ENCODE data around the gene EPB41. TPM values are rescaled to one million over a fixed set of nuclear protein-coding genes. Genes with fewer than 3 reads are reported as not detected.

EPB41 gene
- polyA plus RNA-seq, 1 of the 3 experiments (the other 2 are of a cell fraction) = 7.4 TPM

DNA sequence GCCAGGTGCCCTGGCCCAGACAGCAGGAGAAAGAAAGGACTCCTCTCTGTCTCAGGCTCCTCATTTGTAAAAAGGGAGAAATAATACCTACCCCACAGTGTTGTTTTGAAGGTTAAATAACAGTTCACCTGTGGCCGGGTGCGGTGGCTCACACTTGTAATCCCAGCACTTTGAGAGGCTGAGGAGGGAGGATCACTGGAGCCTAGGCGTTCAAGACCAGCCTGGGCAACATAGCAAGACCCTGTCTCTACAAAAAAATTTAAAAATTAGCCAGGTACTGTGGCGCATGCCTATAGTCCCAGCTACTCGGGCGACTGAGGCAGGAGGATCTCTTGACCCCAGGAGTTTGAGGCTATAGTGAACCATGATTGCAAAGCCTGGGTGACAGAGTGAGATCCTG, 211.8 kb downstream of the EPB41 start:
- no peaks in the 10 kb centered on the region for H4K20me1 ChIP-seq (ENCODE audit: insufficient read depth)
- H3K4me2 ChIP-seq = no peak overlapping the region
- no peaks in the 10 kb centered on the region for H3K27me3 ChIP-seq (ENCODE audit: insufficient read depth)
- H3K9me3 ChIP-seq = no peaks in the 10 kb centered on the region
- WGBS (ENCODE audit: low lambda C conversion rate) = 100% methylated on average over 5 of the region's 6 CpGs
- POLR2A ChIA-PET = no interaction called here
- H3K9me2 ChIP-seq = no peaks in the 10 kb centered on the region
- H3F3A ChIP-seq (replicated peaks; ENCODE audit: insufficient read depth) = no peaks in the 10 kb centered on the region
- H3K79me2 ChIP-seq (ENCODE audit: insufficient read depth) = no peaks in the 10 kb centered on the region
- H2AFZ ChIP-seq (ENCODE audit: low read depth) = no peak overlapping the region
- H3K9ac ChIP-seq = no peak overlapping the region
- no peak for TF ChIP-seq FOXM1 (IDR thresholded peaks at IDR 0.05; ENCODE audit: low read depth)
- no peak for TF ChIP-seq TEAD4 (IDR thresholded peaks at IDR 0.05; ENCODE audit: borderline replicate concordance, insufficient read depth)
- TF ChIP-seq, protein P1, sequence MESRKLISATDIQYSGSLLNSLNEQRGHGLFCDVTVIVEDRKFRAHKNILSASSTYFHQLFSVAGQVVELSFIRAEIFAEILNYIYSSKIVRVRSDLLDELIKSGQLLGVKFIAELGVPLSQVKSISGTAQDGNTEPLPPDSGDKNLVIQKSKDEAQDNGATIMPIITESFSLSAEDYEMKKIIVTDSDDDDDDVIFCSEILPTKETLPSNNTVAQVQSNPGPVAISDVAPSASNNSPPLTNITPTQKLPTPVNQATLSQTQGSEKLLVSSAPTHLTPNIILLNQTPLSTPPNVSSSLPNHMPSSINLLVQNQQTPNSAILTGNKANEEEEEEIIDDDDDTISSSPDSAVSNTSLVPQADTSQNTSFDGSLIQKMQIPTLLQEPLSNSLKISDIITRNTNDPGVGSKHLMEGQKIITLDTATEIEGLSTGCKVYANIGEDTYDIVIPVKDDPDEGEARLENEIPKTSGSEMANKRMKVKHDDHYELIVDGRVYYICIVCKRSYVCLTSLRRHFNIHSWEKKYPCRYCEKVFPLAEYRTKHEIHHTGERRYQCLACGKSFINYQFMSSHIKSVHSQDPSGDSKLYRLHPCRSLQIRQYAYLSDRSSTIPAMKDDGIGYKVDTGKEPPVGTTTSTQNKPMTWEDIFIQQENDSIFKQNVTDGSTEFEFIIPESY (IDR thresholded peaks at IDR 0.05; ENCODE audit: borderline replicate concordance, low read depth) = no peak
- TF ChIP-seq YY1 (IDR thresholded peaks at IDR 0.05; ENCODE audit: low read depth) = no peak
- no peak overlapping the region for H3K27ac ChIP-seq (ENCODE audit: low read depth in 2 of 2, low read length in 1 of 2)
- H3K4me3 ChIP-seq (ENCODE audit: low read depth in 2 of 2, low read length in 1 of 2) = no peak overlapping the region
- H3K36me3 ChIP-seq (replicated peaks in 1 of 2; ENCODE audit: control insufficient read depth in 1 of 2, insufficient read depth in 2 of 2, low read length in 1 of 2) = no peaks in the 10 kb centered on the region
- CTCF ChIA-PET = no interaction called here
- peaks cover 0 to 9% of the 10 kb centered on the region in 2 experiments; a peak in 1 of 4 replicates for H3K4me1 ChIP-seq (ENCODE audit: control insufficient read depth in 1 of 2, insufficient read depth in 2 of 2, low read depth in 1 of 2, low read length in 1 of 2)
- DNase-seq = no peak

GRCh38 chr1:29128739-29129138, 214.4 kb downstream of the EPB41 start:
- Histone ChIP-seq H3K4me2 (no peak overlapping the region), H2AFZ (ENCODE audit: low read depth) (no peak overlapping the region), H4K20me1 (ENCODE audit: insufficient read depth) (no peaks in the 10 kb centered on the region), H3K79me2 (ENCODE audit: insufficient read depth) (no peaks in the 10 kb centered on the region), H3K27ac (ENCODE audit: low read depth in 2 of 2, low read length in 1 of 2) (no peak overlapping the region), H3K36me3 (replicated peaks in 1 of 2; ENCODE audit: control insufficient read depth in 1 of 2, insufficient read depth in 2 of 2, low read length in 1 of 2) (no peaks in the 10 kb centered on the region), H3K4me1 (ENCODE audit: control insufficient read depth in 1 of 2, insufficient read depth in 2 of 2, low read depth in 1 of 2, low read length in 1 of 2) (peaks cover 0 to 3% of the 10 kb centered on the region in 2 experiments; a peak in 1 of 4 replicates), H3K9me2 (no peaks in the 10 kb centered on the region), H3K9ac (no peak overlapping the region), H3F3A (replicated peaks; ENCODE audit: insufficient read depth) (no peaks in the 10 kb centered on the region), H3K27me3 (ENCODE audit: insufficient read depth) (no peaks in the 10 kb centered on the region), H3K4me3 (ENCODE audit: low read depth in 2 of 2, low read length in 1 of 2) (no peak overlapping the region), H3K9me3 (no peaks in the 10 kb centered on the region)
- WGBS (ENCODE audit: low lambda C conversion rate) = 76% methylated on average over 6 of the region's 6 CpGs
- POLR2A ChIA-PET = no interaction called here
- no peak for DNase-seq
- CTCF ChIA-PET = interaction anchor here (1.1 to 1.4 kb wide), 3 partner anchors 15 to 252 kb away, joined by 3 read pairs; no protein-coding TSS in a partner anchor
- TF ChIP-seq USF1 (IDR thresholded peaks at IDR 0.05; ENCODE audit: borderline replicate concordance, low read depth) = no peak
- TF ChIP-seq RCOR1 (IDR thresholded peaks at IDR 0.05; ENCODE audit: low read length) = no peak
- no peak for TF ChIP-seq MEF2A (IDR thresholded peaks at IDR 0.05; ENCODE audit: borderline replicate concordance, low read depth)
- no peak for TF ChIP-seq FOXM1 (IDR thresholded peaks at IDR 0.05; ENCODE audit: low read depth)
- TF ChIP-seq SMC3 (IDR thresholded peaks at IDR 0.05; ENCODE audit: low read depth, low read length) = no peak
- TF ChIP-seq, protein P2, sequence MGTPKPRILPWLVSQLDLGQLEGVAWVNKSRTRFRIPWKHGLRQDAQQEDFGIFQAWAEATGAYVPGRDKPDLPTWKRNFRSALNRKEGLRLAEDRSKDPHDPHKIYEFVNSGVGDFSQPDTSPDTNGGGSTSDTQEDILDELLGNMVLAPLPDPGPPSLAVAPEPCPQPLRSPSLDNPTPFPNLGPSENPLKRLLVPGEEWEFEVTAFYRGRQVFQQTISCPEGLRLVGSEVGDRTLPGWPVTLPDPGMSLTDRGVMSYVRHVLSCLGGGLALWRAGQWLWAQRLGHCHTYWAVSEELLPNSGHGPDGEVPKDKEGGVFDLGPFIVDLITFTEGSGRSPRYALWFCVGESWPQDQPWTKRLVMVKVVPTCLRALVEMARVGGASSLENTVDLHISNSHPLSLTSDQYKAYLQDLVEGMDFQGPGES (IDR thresholded peaks at IDR 0.05; ENCODE audit: low read depth, low read length) = no peak
- no peak for TF ChIP-seq GATA2 (CRISPR knock-in tag; IDR thresholded peaks at IDR 0.05)
- no peak for TF ChIP-seq USF2 (IDR thresholded peaks at IDR 0.05; ENCODE audit: borderline replicate concordance, low read depth, low read length)
- no peak for TF ChIP-seq NRF1 (IDR thresholded peaks at IDR 0.05; ENCODE audit: low read depth, low read length)
- TF ChIP-seq YY1 (IDR thresholded peaks at IDR 0.05; ENCODE audit: low read depth) = no peak
- no peak for TF ChIP-seq FOXJ3 (CRISPR knock-in tag; IDR thresholded peaks at IDR 0.05)
- TF ChIP-seq TEAD4 (IDR thresholded peaks at IDR 0.05; ENCODE audit: borderline replicate concordance, insufficient read depth) = no peak
- TF ChIP-seq, protein P3, sequence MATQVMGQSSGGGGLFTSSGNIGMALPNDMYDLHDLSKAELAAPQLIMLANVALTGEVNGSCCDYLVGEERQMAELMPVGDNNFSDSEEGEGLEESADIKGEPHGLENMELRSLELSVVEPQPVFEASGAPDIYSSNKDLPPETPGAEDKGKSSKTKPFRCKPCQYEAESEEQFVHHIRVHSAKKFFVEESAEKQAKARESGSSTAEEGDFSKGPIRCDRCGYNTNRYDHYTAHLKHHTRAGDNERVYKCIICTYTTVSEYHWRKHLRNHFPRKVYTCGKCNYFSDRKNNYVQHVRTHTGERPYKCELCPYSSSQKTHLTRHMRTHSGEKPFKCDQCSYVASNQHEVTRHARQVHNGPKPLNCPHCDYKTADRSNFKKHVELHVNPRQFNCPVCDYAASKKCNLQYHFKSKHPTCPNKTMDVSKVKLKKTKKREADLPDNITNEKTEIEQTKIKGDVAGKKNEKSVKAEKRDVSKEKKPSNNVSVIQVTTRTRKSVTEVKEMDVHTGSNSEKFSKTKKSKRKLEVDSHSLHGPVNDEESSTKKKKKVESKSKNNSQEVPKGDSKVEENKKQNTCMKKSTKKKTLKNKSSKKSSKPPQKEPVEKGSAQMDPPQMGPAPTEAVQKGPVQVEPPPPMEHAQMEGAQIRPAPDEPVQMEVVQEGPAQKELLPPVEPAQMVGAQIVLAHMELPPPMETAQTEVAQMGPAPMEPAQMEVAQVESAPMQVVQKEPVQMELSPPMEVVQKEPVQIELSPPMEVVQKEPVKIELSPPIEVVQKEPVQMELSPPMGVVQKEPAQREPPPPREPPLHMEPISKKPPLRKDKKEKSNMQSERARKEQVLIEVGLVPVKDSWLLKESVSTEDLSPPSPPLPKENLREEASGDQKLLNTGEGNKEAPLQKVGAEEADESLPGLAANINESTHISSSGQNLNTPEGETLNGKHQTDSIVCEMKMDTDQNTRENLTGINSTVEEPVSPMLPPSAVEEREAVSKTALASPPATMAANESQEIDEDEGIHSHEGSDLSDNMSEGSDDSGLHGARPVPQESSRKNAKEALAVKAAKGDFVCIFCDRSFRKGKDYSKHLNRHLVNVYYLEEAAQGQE (IDR thresholded peaks at IDR 0.05; ENCODE audit: low read depth, low read length) = no peak
- TF ChIP-seq NFIC (IDR thresholded peaks at IDR 0.05; ENCODE audit: borderline replicate concordance) = no peak
- TF ChIP-seq SIN3A (IDR thresholded peaks at IDR 0.05; ENCODE audit: borderline replicate concordance, low read depth, low read length) = no peak
- no peak for TF ChIP-seq TAF1 (IDR thresholded peaks at IDR 0.05; ENCODE audit: borderline replicate concordance, low read depth, low read length)
- TF ChIP-seq RXRA (IDR thresholded peaks at IDR 0.05; ENCODE audit: borderline replicate concordance, low read depth) = no peak
- no peak for TF ChIP-seq ELF1 (IDR thresholded peaks at IDR 0.05)
- TF ChIP-seq FOSL2 (IDR thresholded peaks at IDR 0.05; ENCODE audit: borderline replicate concordance, low read depth) = no peak

Measured in SK-N-SH (cell line).